Measurements from ENCODE around the gene FATE1.

FATE1 gene

DNA sequence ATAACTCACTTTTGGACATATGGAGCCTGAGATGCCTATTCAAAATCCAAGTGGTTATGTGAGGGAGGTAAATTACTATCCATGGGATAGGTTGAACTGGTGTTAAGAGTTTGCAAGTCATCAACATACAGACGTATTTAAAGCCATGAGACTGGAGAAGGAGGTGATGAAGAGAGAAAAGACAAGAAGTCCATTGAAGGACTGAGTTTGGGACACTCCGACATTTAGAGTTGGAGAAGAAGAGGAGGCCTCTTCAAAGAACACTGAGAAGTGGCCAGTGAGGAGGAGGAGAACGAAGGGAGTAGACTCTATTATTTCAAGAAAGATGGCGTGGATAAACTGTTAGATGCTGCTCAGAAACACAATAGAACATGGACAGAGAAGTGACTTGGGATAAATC is 18.6 kb downstream of the FATE1 start, which contains the start of gene CNGA2:
TSS of gene CNGA2 (plus strand) at position 301 of the 400 bp plus-strand sequence. CDS start 3,738 bp downstream, outside the sequence.
- in situ Hi-C loops (cut with HindIII; ENCODE audit: low pct_ligation_motif_present, low pct_unique_long_range_greater_than_20kb, low sequenced_read_pairs): no loop called here
- no peak for DNase-seq

DNA sequence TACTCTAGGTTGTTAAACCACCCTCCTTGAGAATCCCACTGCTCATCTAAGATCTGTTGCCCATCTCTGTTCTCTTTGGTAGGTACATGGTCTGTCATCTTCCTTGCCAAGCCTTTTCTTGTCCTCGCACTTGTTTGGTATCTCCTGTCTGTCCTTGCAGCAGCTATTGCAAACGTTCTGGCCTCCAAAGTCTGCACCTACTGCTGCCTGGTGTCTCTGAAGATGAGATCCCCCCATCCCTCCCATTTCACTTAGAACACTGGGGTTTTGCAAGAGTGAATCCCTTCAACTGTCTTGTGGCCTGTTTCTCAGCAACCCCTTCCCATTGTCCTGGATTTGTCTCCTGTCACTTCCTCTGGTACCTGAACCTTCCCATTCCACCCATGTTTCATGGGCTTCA is 19.4 kb downstream of the FATE1 start:
- DNase-seq: no peak
- in situ Hi-C loops (cut with HindIII; ENCODE audit: low pct_ligation_motif_present, low pct_unique_long_range_greater_than_20kb, low sequenced_read_pairs): no loop called here

DNA sequence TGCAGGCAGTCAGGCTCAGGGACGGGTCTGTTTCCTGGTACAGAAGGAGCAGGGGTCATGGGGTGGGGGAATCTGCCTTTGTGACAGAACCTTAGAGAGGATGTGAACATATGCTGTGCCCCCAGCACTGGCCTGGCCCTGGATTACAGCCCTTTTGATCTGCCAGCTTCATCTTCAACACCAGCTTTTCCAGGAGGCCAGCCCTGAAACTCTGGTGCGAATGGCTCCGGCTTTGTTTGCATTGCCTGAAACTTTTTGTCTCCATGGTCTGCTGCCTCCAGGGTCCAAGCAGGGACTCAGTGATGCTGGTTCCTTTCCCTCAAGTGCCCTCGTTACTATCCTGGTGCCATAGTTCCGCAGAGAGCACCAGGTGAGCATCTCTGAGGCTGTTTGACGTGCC is 20.9 kb downstream of the FATE1 start:
- in situ Hi-C loops (cut with HindIII; ENCODE audit: low pct_ligation_motif_present, low pct_unique_long_range_greater_than_20kb, low sequenced_read_pairs): no loop called here

DNA sequence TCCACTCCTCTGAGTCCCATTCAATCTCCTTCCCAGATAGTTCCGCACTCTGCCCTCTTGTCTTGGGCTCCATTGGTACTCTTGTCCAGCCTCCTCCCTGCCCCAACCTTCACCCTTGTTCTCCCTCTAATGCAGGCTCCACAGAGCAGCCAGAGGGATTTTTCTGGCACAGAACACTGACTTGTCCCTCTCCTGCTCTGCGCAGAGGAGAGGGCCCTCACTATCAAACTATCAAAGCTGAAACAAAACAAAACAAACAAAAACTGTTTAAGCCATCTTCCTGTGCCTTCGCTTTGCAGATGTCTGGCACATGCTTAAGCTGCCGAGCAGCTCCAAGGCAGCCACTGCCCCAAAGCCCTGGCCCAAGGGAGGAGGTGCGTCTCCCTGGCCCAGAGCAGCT is 21.7 kb downstream of the FATE1 start:
- DNase-seq: no peak
- in situ Hi-C loops (cut with HindIII; ENCODE audit: low pct_ligation_motif_present, low pct_unique_long_range_greater_than_20kb, low sequenced_read_pairs): no loop called here

More for the DNA sequence above, 20.9 kb downstream of the FATE1 start:
- no peak for DNase-seq

DNA sequence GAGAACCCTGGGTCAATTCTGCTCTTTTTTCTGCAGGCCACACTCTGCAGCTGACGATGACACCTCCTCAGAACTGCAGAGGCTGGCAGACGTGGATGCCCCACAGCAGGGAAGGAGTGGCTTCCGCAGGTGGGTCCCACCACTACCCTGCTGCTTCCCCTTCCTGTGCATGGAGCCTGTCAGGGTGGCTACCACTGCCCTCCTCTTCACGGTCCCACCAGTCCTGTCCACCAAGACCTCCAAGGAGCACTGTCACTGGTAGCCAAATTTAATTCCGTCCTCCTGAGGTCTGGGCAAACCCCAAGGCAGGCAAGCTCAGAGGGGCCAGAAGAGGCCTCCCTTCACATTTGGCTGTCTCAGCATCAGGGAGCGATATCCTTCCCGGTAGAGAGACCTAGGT is 22.9 kb downstream of the FATE1 start:
- in situ Hi-C loops (cut with HindIII; ENCODE audit: low pct_ligation_motif_present, low pct_unique_long_range_greater_than_20kb, low sequenced_read_pairs): no loop called here
- DNase-seq: no peak

DNA sequence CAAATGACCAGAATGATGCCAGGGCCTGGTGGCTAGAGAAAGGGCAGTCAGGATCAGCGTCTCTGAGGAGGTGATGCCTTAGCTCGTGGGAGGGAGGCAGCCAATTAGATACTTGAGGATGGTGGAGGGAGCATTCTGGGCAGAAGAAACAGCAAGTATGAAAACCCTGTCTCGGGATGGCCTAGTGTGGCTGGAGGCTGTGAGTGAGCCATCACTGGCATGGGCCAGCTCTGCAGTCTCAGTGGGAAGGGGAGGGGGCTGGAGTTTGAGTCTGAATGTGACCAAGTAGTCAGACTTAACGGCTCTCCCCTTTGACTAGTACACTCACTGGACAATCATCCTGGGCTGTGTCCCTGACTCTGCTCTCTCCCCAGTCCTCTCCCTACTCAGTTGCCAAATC is 25.8 kb downstream of the FATE1 start:
- in situ Hi-C loops (cut with HindIII; ENCODE audit: low pct_ligation_motif_present, low pct_unique_long_range_greater_than_20kb, low sequenced_read_pairs): no loop called here
- DNase-seq: no peak

DNA sequence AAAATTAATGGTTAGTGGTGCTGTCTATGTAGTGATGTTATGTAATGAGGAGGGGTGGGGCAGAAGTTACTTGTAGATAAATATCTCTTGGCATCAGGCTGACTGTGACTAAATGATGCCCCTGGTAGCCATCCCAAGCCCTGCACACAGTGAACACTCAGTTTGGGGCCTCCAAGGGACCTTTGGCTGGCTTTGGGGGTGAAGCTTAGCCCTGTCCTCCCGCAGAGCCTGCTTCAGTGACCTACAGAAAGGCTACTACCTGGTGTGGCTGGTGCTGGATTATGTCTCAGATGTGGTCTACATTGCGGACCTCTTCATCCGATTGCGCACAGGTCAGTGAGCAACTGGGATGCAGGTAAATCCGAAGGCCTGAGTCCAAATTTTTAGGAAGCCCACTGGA is 26.5 kb downstream of the FATE1 start:
- no peak for DNase-seq
- in situ Hi-C loops (cut with HindIII; ENCODE audit: low pct_ligation_motif_present, low pct_unique_long_range_greater_than_20kb, low sequenced_read_pairs): no loop called here

DNA sequence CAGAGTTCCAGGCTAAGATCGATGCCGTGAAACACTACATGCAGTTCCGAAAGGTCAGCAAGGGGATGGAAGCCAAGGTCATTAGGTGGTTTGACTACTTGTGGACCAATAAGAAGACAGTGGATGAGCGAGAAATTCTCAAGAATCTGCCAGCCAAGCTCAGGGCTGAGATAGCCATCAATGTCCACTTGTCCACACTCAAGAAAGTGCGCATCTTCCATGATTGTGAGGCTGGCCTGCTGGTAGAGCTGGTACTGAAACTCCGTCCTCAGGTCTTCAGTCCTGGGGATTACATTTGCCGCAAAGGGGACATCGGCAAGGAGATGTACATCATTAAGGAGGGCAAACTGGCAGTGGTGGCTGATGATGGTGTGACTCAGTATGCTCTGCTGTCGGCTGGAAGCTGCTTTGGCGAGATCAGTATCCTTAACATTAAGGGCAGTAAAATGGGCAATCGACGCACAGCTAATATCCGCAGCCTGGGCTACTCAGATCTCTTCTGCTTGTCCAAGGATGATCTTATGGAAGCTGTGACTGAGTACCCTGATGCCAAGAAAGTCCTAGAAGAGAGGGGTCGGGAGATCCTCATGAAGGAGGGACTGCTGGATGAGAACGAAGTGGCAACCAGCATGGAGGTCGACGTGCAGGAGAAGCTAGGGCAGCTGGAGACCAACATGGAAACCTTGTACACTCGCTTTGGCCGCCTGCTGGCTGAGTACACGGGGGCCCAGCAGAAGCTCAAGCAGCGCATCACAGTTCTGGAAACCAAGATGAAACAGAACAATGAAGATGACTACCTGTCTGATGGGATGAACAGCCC is 28.0 kb downstream of the FATE1 start:
- DNase-seq: no peak
- in situ Hi-C loops (cut with HindIII; ENCODE audit: low pct_ligation_motif_present, low pct_unique_long_range_greater_than_20kb, low sequenced_read_pairs): no loop called here

DNA sequence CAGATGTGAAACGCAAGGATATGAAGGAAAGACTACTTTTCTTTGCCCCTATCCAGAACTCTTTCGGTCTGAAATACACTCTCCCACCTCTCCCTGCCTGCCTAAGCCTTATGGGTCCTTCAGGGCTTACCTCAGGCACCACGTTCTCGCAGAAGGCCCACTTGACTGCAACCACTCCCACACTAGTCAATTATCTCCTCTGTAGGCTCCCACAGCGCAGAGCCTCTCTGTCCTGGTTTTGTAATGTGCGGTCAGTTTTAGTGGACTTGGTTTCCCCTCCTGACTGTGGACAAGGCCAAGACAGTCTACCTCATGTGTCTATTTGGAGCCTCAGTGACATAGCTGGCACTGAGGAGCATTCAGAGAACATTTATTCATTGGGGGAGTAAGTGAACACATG is 29.8 kb downstream of the FATE1 start:
- DNase-seq: no peak
- in situ Hi-C loops (cut with HindIII; ENCODE audit: low pct_ligation_motif_present, low pct_unique_long_range_greater_than_20kb, low sequenced_read_pairs): no loop called here

DNA sequence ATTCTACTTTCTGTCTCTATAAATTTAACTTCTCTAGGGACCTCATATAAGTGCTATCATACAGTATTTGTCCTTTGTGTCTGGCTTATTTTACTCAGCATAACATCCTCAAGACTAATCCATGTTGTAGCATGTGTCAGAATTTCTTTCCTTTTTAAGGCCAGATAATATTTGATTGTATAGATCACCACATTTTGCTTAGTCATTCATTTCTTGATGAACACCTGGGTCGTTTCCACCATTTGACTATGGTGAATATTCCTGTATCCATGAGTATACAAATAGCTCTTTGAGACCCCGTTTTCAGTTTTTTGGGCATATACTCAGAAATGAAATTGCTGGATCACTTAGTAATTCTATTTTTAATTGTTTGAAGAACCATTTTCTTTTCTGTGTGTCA is 30.7 kb downstream of the FATE1 start:
- in situ Hi-C loops (cut with HindIII; ENCODE audit: low pct_ligation_motif_present, low pct_unique_long_range_greater_than_20kb, low sequenced_read_pairs): no loop called here
- DNase-seq: no peak

DNA sequence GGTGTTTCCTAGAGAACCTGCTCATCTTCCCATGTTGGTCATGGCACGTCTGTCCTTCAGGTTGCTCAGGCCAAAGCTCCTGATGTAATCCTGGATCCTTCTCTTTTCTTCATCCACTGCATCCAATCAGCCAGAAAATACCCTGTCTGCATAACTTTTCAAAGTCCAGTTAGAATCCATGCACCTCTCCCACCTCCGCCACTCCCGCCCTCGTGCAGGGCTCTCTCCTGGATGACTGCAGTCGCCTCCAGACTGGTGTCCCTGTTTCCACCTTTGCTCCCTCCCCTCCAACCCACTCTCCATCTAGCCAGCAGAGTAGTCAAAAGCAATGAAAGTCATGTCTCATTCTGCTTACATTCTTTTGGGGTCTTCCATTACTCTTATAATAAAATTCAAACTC is 34.7 kb downstream of the FATE1 start:
- DNase-seq: no peak
- in situ Hi-C loops (cut with HindIII; ENCODE audit: low pct_ligation_motif_present, low pct_unique_long_range_greater_than_20kb, low sequenced_read_pairs): no loop called here

DNA sequence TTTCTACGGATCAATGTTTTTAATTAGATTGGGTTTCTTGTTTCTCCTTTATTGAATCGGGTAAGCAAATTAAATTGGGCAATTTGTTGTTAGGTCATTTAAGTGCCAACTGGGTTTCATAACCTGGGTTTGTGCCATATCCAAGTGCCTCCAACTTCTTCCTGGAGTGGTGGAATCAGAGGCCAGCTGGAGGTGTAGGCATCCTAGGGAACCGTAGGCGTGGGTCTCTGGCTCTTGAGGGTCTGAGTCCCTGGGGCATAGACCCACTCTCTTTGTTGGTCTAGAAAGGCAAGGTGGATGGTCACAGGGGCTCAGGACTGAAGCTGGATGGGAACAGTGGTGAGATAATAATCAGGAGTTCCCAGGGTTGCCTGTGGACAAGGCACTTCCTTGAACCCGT is 37.0 kb downstream of the FATE1 start:
- no peak for DNase-seq
- in situ Hi-C loops (cut with HindIII; ENCODE audit: low pct_ligation_motif_present, low pct_unique_long_range_greater_than_20kb, low sequenced_read_pairs): no loop called here

DNA sequence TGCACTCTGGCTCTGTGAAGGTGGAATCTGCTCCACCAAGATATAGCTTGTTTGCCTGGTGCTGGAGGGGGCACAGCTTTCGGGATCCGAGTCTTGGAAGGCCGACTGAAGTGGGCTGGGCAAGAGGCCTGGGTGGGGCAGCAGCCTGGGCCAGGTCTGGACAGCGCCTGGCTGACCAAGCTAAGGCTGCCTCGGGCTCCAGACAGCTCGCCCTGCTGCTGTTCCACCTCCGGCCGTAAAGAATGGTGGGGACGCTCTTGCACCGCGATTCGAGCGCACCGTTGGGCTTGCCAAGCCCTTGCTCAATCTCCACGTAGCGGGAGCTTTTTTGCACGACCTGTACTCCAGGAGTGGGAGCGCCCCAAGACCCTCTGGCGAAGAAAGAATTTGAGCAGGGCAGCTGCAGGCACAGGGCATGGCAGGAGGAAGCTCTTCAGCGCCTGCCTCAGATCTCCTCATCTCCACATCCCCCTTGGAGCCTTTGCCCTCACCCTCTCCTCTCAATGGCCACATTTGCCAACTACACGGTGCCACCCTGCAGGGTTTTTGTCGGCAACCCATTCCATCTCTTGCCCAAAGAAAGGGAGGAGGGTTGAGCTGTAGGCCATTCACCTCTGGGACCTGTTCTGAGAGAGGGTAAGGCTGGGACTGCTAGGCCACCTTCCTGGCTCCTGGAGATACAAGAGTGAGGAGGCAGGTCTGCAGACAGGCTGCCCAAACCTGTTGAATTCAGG is 37.6 kb downstream of the FATE1 start:
- in situ Hi-C loops (cut with HindIII; ENCODE audit: low pct_ligation_motif_present, low pct_unique_long_range_greater_than_20kb, low sequenced_read_pairs): no loop called here
- peak; percentile 24 for DNase-seq

DNA sequence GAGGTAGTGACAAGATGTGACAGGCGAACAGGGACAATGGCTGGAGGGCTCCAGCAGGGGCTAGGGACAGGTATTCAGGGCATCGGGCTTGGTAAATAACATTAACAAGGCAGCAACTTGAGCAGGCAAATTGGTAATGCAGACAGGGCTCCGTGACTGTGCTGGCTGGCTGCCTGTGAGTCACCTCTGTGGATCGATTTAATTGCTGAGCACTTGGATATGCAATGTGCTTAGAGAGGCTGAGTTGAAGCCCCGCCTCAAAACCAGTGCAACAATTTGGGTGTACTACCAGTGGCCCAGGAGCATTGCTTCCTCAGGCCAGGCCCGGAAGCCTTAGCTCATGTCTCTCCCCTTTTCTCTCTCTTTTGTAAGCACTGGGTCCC is 38.2 kb downstream of the FATE1 start:
- in situ Hi-C loops (cut with HindIII; ENCODE audit: low pct_ligation_motif_present, low pct_unique_long_range_greater_than_20kb, low sequenced_read_pairs): no loop called here
- DNase-seq: no peak

DNA sequence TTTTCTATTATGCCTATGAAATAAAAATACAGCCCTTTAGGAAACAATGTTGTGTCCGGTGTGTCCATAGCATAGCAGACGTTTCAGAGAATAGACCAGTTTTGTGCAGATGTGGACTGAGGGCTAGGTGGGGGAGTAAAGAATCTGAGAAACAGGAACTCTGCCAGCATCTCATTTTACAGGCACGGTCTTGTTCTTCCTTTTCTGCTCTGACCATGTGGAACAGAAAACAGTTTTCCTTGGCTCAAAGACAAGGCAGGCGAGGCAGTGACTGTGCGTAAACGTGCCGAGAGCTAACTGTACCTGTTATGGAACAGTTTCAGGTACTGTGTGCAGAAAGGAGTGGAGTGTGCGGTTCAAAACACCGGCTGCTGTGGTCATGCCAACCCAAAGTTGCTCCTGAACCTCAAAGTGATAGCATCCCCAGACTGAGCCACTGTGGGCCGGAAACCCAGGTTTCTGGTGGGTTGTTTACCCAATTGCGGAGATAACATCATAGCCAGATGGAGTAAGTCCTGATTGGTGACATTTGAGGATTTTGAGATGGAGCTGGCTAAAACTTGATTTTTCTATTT is 38.9 kb downstream of the FATE1 start:
- DNase-seq: no peak
- in situ Hi-C loops (cut with HindIII; ENCODE audit: low pct_ligation_motif_present, low pct_unique_long_range_greater_than_20kb, low sequenced_read_pairs): no loop called here

DNA sequence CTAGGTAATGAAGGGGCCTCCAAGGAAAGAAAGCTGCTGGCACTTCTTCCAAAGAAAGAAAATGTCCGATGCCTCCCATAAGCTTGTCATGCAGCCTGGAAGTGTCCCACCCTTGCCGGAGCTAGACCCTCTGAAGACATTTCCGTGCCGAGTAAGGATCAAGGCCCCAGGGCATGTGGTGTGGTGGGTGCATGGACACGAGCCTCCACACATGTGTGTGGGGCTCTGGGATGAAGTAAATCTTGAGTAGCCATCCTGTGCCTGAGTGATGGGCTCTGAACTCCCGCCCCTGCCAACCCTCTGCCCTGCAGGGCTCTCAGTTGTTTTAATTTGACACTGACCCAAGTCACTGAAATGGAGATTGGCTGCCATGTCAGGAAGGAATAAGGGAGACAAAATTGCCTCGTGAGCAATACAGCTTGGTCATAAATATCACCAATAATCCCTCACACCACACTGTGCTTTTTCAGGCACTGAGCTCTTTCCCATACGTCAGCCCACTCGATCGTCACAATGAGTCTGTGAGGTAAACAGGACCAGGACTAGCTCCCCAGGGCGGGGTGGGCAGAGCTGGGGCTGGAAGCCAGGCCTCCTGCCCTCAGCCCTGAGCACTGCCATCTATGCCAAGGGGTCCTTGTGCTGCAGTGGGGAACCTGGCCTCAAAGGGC is 43.3 kb downstream of the FATE1 start:
- no peak for DNase-seq
- in situ Hi-C loops (cut with HindIII; ENCODE audit: low pct_ligation_motif_present, low pct_unique_long_range_greater_than_20kb, low sequenced_read_pairs): no loop called here

DNA sequence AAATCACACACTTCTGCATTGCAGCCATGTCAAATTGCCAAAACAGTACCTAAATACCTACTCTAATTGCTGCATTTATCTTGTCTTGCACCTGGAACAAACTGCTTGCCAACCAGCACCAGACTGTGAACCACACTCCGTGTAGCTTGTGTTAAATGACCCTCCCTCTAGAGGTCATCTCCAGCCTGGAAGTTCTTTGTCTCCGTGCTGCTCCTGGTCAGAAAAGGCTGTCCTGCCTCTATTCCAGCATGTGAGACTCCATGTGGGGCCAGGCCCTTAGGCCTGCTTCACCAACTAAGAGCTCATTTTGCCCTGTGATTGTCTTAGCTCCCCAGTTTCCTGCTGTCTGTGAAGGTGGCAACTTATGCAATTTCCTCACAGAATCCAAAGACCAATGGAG is 47.0 kb downstream of the FATE1 start:
- in situ Hi-C loops (cut with HindIII; ENCODE audit: low pct_ligation_motif_present, low pct_unique_long_range_greater_than_20kb, low sequenced_read_pairs): no loop called here

DNA sequence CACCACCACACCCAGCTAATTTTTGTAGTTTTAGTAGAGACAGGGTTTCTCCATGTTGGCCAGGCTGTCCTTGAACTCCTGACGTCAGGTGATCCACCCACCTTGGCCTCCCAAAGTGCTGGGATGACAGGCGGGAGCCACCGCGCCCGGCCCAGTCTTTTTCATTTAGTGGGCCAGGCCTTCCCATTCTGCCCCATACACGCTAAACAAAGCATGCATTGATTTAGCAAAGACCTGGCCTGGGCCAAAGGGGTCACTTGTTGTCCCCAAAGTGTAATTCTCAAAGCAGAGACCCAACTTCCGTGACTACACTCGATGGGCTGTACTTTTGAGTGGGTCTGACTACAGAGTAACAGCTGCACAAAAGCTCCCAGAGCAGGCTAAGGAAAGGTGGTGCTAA is 47.9 kb downstream of the FATE1 start:
- in situ Hi-C loops (cut with HindIII; ENCODE audit: low pct_ligation_motif_present, low pct_unique_long_range_greater_than_20kb, low sequenced_read_pairs): no loop called here
- no peak for DNase-seq

More for the DNA sequence above, 47.0 kb downstream of the FATE1 start:
- DNase-seq: no peak

DNA sequence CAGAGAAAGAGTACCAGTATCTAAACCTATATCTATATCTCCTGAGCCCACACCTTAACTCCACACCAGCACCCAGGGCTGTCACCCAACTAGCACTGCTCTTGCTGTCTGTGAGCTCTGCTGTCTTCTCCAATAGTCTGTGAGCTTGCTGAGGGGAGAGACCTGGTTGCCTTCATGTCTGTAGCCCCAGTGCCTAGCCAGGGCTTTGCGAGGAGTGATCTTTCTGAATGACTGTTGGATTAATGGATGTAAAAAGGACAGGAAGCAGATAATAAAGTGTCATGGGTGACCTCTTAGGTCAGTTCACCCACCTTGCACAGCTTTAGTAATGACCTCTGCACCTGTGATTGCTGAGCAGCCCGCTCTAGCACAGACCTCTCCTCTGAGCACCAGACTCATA is 49.2 kb downstream of the FATE1 start:
- in situ Hi-C loops (cut with HindIII; ENCODE audit: low pct_ligation_motif_present, low pct_unique_long_range_greater_than_20kb, low sequenced_read_pairs): no loop called here
- DNase-seq: no peak
